ENCODE results near the gene NANP.

DNA sequence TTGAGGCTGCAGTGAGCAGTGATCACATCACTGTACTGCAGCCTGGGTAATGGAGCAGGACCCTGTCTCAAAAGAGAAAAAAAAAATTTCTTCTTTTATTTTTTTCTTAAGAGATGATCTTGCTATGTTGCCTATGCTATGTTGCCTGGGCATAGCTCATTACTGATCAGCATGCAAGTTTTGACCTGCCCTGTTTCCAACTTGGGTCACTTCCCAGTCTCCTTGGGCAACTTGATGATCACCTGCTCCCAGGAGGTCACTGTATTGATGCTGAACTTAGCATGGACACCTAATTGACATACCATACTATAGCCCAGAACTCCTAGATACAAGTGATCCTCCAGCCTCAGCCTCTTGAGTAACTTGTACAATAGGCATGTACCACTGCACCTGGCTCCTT lies 30.7 kb upstream of the NANP start:
- TF ChIP-seq GABPA (IDR thresholded peaks at IDR 0.05 in 1 of 2, conservative IDR thresholded peaks at IDR 0.05 in 1 of 2) (no peak), RAD21 (IDR thresholded peaks at IDR 0.05) (no peak)
- TF ChIP-seq, protein P1, sequence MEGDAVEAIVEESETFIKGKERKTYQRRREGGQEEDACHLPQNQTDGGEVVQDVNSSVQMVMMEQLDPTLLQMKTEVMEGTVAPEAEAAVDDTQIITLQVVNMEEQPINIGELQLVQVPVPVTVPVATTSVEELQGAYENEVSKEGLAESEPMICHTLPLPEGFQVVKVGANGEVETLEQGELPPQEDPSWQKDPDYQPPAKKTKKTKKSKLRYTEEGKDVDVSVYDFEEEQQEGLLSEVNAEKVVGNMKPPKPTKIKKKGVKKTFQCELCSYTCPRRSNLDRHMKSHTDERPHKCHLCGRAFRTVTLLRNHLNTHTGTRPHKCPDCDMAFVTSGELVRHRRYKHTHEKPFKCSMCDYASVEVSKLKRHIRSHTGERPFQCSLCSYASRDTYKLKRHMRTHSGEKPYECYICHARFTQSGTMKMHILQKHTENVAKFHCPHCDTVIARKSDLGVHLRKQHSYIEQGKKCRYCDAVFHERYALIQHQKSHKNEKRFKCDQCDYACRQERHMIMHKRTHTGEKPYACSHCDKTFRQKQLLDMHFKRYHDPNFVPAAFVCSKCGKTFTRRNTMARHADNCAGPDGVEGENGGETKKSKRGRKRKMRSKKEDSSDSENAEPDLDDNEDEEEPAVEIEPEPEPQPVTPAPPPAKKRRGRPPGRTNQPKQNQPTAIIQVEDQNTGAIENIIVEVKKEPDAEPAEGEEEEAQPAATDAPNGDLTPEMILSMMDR (IDR thresholded peaks at IDR 0.05; ENCODE audit: low read depth, low read length, missing input control): no peak
- TF ChIP-seq, protein P2, sequence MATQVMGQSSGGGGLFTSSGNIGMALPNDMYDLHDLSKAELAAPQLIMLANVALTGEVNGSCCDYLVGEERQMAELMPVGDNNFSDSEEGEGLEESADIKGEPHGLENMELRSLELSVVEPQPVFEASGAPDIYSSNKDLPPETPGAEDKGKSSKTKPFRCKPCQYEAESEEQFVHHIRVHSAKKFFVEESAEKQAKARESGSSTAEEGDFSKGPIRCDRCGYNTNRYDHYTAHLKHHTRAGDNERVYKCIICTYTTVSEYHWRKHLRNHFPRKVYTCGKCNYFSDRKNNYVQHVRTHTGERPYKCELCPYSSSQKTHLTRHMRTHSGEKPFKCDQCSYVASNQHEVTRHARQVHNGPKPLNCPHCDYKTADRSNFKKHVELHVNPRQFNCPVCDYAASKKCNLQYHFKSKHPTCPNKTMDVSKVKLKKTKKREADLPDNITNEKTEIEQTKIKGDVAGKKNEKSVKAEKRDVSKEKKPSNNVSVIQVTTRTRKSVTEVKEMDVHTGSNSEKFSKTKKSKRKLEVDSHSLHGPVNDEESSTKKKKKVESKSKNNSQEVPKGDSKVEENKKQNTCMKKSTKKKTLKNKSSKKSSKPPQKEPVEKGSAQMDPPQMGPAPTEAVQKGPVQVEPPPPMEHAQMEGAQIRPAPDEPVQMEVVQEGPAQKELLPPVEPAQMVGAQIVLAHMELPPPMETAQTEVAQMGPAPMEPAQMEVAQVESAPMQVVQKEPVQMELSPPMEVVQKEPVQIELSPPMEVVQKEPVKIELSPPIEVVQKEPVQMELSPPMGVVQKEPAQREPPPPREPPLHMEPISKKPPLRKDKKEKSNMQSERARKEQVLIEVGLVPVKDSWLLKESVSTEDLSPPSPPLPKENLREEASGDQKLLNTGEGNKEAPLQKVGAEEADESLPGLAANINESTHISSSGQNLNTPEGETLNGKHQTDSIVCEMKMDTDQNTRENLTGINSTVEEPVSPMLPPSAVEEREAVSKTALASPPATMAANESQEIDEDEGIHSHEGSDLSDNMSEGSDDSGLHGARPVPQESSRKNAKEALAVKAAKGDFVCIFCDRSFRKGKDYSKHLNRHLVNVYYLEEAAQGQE (IDR thresholded peaks at IDR 0.05): no peak
